ENCODE data around the gene RRP36.

RRP36 gene

DNA sequence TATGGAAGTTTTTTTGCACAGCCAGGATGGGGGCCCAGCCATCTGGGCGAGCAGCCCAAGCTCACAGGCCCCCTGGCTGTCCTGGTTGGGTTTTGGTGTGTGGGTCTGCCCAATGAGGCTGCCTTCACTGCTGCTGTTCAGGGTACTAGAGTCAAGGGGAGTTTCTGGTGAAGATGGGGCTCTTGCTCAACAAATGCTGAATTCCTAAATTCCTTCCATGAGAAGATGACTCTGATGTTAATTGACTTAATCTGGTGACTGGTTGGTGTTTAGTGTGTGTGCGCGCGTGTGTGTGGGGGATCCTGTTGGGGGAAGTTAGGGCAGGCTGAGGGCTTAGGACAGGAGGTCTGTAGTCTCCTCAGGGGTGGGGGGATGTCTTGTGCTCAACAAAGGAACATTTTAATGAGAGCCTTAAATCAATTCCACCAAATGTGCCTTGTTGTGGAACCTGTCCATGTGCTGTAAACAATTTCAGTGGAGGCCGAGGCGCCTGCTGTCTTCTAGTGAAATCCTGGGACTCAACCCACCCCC, 56.6 kb downstream of the RRP36 start:
- Histone ChIP-seq H3K4me3 (ENCODE audit: low read depth in 1 of 2, low read length in 2 of 2) (peak overlapping the region in 1 of 2 donors; percentile 74), H3K9ac (ENCODE audit: low read depth in 1 of 2, low read length in 2 of 2) (no peak overlapping the region), H3K4me1 (ENCODE audit: control insufficient read depth in 1 of 2, insufficient read depth in 2 of 2, low read length in 2 of 2) (peaks cover 4 to 11% of the 10 kb centered on the region in 2 donors), H3K27ac (ENCODE audit: low read depth, low read length) (no peak overlapping the region), H3K9me3 (ENCODE audit: control insufficient read depth in 1 of 2, low read length in 2 of 2) (no peaks in the 10 kb centered on the region), H3K27me3 (ENCODE audit: control insufficient read depth in 1 of 2, insufficient read depth in 2 of 2, low read length in 2 of 2) (peaks cover 0 to 7% of the 10 kb centered on the region in 2 donors), H3K36me3 (ENCODE audit: control insufficient read depth in 1 of 2, insufficient read depth in 2 of 2, low read length in 2 of 2) (peaks cover 1 to 8% of the 10 kb centered on the region in 2 donors)

DNA sequence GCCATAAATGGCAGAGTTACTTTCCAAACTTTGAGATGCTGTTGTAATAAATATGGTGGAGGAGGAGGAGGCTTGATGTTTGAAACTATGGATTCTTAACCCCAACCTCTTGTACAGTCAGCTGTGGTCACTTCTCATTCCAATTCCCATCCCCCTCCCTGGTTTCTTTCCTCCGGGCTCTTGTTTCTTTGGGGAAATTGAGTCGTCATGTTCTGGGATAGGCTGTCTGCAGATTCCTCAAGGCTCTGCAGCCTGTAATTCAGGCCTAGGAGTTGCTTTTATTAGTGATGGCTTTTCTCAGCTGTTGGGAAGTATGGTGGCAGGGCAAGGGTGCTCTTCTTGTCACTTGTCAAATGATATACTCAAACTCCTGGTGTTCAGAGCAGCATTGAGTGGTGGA, 57.3 kb downstream of the RRP36 start:
- Histone ChIP-seq H3K27me3 (ENCODE audit: control insufficient read depth in 1 of 2, insufficient read depth in 2 of 2, low read length in 2 of 2) (peaks cover 0 to 7% of the 10 kb centered on the region in 2 donors), H3K9ac (ENCODE audit: low read depth in 1 of 2, low read length in 2 of 2) (no peak overlapping the region), H3K36me3 (ENCODE audit: control insufficient read depth in 1 of 2, insufficient read depth in 2 of 2, low read length in 2 of 2) (peaks cover 0 to 4% of the 10 kb centered on the region in 2 donors), H3K9me3 (ENCODE audit: control insufficient read depth in 1 of 2, low read length in 2 of 2) (no peaks in the 10 kb centered on the region), H3K27ac (ENCODE audit: low read depth, low read length) (no peak overlapping the region), H3K4me1 (ENCODE audit: control insufficient read depth in 1 of 2, insufficient read depth in 2 of 2, low read length in 2 of 2) (peaks cover 4 to 11% of the 10 kb centered on the region in 2 donors), H3K4me3 (ENCODE audit: low read depth in 1 of 2, low read length in 2 of 2) (no peak overlapping the region)

Data from duodenal mucosa (tissue), 2 donors.